Spinal cord (tissue), 10 donors: ENCODE results near the gene SNTB2. TPM values are rescaled to one million over a fixed set of nuclear protein-coding genes. Genes with fewer than 3 reads are reported as not detected.

Source experiments
- DNase-seq, 6 donors: peaks; one replicate each; pipeline versions ENCODE4 v3.0.0 to v3.0.0-alpha.2; 2013 to 2015; ENCODE audit warnings: low spot score in 6 of 6, low read depth in 4 of 6
- H3K27ac ChIP-seq: one replicate; pipeline ENCODE4 v1.5.1; 2013; ENCODE audit warnings: low read depth, low read length, control low read depth
- H3K27me3 ChIP-seq: one replicate; pipeline ENCODE4 v1.6.1; 2013; ENCODE audit warnings: low read length; ENCODE audit not compliant: control insufficient read depth, insufficient read depth
- H3K36me3 ChIP-seq: one replicate; pipeline ENCODE4 v1.6.1; 2013; ENCODE audit warnings: low read length; ENCODE audit not compliant: control insufficient read depth, insufficient read depth
- H3K4me1 ChIP-seq: one replicate; pipeline ENCODE4 v1.6.1; 2013; ENCODE audit warnings: low read length; ENCODE audit not compliant: control insufficient read depth, insufficient read depth
- H3K4me3 ChIP-seq: one replicate; pipeline ENCODE4 v1.5.1; 2013; ENCODE audit warnings: low read depth, low read length, control low read depth
- H3K9me3 ChIP-seq: one replicate; pipeline ENCODE4 v1.6.1; 2013; ENCODE audit warnings: low read length; ENCODE audit not compliant: control insufficient read depth, insufficient read depth
- whole genome bisulfite sequencing: methylation state at CpG from one replicate; pipeline ENCODE4 v1.1.5; 2013; ENCODE audit warnings: missing lambda C conversion rate; ENCODE audit not compliant: insufficient coverage; 5-methylcytosine and 5-hydroxymethylcytosine counted together
- polyA plus RNA-seq, 2 donors: library from polyadenylated mRNA; unstranded; fragments of 120-200 nt; gene quantifications; one replicate each; pipeline ENCODE4 v1.2.1, GENCODE V29; 2013; ENCODE audit not compliant: insufficient read length in 2 of 2
- total RNA-seq, 2 donors: library from RNA; depleted of rRNA in 1 of 2; stranded (reverse); fragments of 120-200 nt in 1 of 2; fragments of >200 nt in 1 of 2; gene quantifications; one replicate each; pipeline versions ENCODE4 v1.2.3 to v1.2.4, GENCODE V29; 2013 to 2014
- donor health status: healthy.

Gene SNTB2
- total and polyA plus RNA-seq, 4 donors = 6.6 to 20.8 (median 15.6) TPM

DNA sequence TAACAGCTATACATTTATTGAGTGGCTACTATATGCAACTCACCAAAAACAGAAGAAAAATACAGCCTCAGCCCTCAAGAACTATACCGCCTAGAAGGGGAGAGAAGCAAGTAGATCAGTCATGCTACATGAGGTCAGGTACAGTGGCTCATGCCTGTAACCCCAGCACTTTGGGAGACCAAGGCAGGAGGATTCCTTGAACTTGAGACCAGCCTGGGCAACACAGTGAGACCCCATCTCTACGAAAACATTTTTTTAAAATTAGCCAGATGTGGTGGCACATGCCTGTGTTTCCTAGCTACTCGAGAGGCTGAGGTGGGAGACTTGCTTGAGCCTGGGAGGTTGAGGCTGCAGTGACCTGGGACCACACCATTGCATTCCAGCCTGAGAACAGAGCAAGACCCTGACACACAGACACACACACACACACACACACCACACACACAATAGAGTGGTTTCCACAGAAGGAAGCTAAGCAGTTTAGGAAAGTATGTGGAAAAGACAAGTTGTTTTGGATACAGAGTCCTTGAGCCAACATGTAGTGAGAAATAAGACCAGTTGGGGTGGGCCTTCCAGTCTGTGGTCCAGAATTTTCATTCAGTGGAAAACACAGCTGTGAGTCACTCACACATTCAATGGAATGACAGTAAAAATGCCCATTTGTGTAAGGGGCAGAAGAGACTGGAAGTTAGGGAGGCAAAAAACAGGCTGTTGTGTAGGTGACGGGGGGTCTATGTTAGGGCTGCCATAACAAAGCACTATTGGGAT, 10.7 kb upstream of the SNTB2 start:
- peaks cover 12% of the 10 kb centered on the region for H3K4me1 ChIP-seq
- H3K27ac ChIP-seq = no peak overlapping the region
- no peaks in the 10 kb centered on the region for H3K9me3 ChIP-seq
- H3K4me3 ChIP-seq = no peak overlapping the region
- no peak for DNase-seq
- H3K27me3 ChIP-seq = no peaks in the 10 kb centered on the region
- H3K36me3 ChIP-seq = peaks cover 5% of the 10 kb centered on the region
- WGBS = 100% methylated on average over 3 of the region's 4 CpGs

DNA sequence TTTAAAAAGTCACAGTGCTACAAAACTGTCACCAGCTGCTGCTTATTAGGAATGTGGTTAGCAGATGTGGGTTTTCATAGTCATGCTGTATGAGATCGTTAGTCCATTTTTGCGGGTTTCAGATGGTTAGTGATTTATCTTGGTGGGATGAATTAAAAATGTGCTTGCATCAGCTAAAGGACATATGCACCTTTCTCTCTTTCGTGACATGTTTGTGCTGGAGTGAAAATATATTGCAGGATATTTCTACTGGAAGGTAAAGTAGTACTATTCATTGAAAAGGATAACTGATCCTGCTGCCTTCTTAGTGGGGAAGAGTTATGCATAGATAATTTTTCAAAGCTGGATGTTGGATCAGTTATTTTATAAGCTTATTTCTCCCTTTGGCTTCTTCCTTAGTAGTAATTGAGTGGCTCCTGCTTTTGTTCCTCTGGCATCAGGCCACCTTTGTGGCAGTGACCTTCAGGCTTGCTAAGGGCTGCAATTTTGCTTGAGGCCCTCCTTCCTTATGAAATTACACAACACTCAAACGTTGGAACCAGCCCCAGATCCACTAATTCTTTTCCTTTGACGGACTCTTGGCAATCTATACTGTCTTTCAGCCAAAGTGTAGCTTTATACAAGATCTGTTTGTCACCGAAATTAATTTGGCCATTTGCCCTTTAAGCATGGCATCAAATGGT, 7.5 kb upstream of the SNTB2 start:
- WGBS = 26% methylated on average over 2 of the region's 6 CpGs
- H3K36me3 ChIP-seq = no peaks in the 10 kb centered on the region
- H3K4me1 ChIP-seq = peaks cover 16% of the 10 kb centered on the region
- no peaks in the 10 kb centered on the region for H3K27me3 ChIP-seq
- H3K27ac ChIP-seq = peak overlapping the region; percentile 67
- H3K9me3 ChIP-seq = no peaks in the 10 kb centered on the region
- no peak overlapping the region for H3K4me3 ChIP-seq
- peak in 4 of 6 donors; percentile 26 to 87 (median 54) for DNase-seq

DNA sequence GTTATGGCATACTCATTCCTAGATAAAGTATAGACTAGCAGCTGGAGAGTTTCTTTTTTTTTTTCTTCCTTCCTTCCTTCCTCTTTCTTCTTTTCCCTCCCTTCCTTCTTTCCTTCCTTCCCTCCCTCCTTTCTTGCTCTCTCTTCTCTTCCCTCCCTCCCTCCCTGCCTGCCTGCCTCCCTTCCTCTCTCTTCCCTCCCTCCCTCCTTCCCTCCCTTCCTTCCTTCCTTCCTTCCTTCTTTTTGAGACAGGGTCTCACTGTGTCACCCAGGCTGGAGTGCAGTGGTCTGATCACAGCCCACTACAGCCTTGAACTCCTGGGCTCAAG, 7.0 kb upstream of the SNTB2 start:
- no peak for DNase-seq
- Histone ChIP-seq H3K4me3 (no peak overlapping the region), H3K36me3 (no peaks in the 10 kb centered on the region), H3K27ac (peak overlapping the region; percentile 67), H3K4me1 (peaks cover 16% of the 10 kb centered on the region), H3K9me3 (no peaks in the 10 kb centered on the region), H3K27me3 (no peaks in the 10 kb centered on the region)

DNA sequence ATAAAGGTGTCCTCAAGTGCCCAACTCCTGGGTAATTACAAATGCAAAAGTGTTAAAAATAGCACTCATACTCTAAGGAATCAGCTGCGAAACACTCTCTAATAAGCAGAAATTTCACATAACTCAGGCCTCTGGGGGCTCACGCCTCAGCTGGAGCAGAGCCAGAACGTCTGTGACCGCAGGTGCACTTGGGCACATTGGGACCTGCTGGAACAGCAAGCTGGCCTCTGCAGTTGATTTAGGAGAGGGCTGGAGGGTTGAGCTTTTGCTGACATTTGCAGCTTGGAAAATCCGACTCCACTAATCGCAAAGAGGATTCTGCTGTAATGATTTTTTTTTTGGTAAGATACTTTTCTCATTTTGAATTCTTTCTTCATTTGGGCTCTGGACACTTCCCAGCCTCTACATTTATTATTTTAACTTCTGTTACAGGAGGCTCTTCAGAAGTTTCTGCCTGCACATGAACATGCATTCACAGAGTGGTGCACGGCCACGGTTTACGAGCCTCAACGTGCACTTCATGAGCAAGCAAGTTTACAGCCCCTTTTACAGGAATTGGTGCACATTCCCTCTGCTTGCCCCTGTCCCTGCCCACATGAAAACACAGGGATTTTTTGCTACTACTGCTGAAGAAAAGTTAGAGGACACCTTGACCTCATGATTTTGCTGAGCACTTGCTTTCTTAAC, 4.1 kb upstream of the SNTB2 start:
- no peak overlapping the region for H3K27ac ChIP-seq
- 33% methylated on average over 7 of the region's 10 CpGs for WGBS
- peaks cover 23% of the 10 kb centered on the region for H3K4me1 ChIP-seq
- no peaks in the 10 kb centered on the region for H3K9me3 ChIP-seq
- no peak overlapping the region for H3K4me3 ChIP-seq
- no peaks in the 10 kb centered on the region for H3K27me3 ChIP-seq
- no peaks in the 10 kb centered on the region for H3K36me3 ChIP-seq
- DNase-seq = peak in 2 of 6 donors; percentile 41 to 59

DNA sequence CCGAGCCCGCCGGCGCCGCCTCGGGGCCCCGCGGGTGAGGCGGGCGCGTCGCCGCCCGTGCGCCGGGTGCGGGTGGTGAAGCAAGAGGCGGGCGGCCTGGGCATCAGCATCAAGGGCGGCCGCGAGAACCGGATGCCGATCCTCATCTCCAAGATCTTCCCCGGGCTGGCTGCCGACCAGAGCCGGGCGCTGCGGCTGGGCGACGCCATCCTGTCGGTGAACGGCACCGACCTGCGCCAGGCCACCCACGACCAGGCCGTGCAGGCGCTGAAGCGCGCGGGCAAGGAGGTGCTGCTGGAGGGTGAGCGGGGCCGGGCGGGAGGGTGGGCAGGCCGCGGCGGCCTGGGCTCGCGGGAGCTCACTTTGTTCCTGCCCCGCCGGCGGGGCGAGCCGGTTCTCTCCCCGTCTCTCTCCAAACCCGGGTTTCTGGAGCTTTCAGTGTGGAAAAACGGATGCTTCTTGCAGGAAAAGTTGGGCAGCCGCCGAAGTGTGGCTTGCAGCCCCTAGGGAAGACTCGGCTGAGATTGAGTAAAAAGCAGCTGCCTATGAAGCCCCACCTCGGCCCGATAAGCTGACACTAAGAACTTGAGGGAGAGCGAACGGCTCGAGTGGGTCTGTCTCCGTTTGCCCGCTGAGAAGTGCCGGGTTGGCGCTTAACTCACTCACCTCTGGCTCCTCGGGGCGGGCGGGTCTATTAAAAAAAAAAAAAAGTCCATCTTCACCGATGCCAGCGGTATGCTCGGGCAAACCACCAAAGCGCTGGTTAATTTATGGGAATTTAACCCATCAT, 677 bp downstream of the SNTB2 start:
- Histone ChIP-seq H3K9me3 (no peaks in the 10 kb centered on the region), H3K4me1 (peaks cover 21% of the 10 kb centered on the region), H3K4me3 (peak overlapping the region; percentile 67), H3K27ac (peak overlapping the region; percentile 70), H3K36me3 (no peaks in the 10 kb centered on the region), H3K27me3 (no peaks in the 10 kb centered on the region)
- under 1% methylated on average over 69 of the region's 76 CpGs for WGBS
- peak in 4 of 6 donors; percentile 24 to 76 (median 51) for DNase-seq

DNA sequence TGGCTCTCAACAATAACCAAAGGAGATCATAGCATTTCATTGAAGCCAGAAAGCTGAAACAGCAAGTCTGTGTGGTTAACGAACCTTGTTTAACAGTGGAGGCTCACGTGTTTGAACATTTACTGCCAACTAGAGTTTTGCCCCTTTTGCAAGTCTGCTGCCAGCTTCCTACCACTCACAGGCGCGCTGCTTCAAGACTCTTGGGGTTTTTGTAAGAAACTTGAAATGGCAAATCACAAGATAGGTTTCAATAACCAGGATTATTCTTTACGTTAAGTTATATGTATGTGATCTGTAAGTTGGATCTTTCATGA, 1.2 kb downstream of the SNTB2 start:
- Histone ChIP-seq H3K36me3 (no peaks in the 10 kb centered on the region), H3K27ac (peak overlapping the region; percentile 70), H3K9me3 (no peaks in the 10 kb centered on the region), H3K4me1 (peaks cover 15% of the 10 kb centered on the region), H3K4me3 (peak overlapping the region; percentile 67), H3K27me3 (no peaks in the 10 kb centered on the region)
- WGBS = 0% methylated on average over 1 of the region's 5 CpGs
- DNase-seq = peak in 5 of 6 donors; percentile 35 to 84 (median 54)

DNA sequence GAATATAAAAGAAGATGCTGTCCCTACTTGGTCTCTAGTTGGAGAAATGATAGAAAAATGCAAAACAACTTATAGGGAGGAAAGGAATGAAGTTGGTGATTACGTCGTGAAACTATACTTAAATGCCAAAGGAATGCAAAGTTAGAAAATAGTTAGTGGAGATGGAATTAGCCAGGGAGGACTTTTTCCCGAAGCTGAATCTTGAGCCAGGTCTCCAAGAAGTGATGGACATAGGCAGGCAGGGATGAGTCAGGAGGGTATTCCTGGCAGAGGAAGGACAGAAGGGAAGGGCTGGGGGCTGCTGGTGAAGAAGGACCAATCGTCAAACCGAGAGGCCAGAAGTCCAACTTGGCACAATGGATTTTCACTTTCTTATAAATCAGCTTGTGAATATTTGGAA, 1.8 kb downstream of the SNTB2 start:
- Histone ChIP-seq H3K27ac (peak overlapping the region; percentile 70), H3K9me3 (no peaks in the 10 kb centered on the region), H3K36me3 (no peaks in the 10 kb centered on the region), H3K4me3 (peak overlapping the region; percentile 67), H3K27me3 (no peaks in the 10 kb centered on the region), H3K4me1 (peaks cover 14% of the 10 kb centered on the region)
- peak in 1 of 6 donors; percentile 35 for DNase-seq
- WGBS = 14% methylated on average over 3 of the region's 5 CpGs

DNA sequence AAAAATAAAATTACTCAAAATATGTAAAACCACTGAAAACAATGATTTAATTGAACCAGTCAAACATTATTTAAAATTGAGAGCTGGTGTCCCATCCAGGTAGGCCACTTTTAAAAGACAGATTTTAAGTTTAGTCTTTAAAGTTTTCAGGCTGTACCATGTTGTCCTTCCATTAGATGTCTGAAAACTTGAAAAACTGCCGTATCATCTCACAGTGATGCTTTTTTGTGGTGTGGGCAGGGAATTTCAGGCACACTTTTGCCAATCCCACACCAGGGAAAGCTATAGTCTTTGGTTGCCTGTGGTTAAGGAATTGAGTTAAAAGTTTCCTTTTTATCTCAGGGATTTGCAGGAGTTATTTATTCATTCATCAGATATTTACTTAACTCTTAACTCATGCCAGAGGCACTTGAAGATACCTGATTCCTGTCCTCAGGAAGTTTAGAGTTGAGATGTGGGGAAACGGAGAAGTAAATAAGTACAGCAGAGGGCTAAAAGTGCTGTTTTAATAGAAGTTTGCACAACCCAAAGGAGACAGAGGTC, 3.2 kb downstream of the SNTB2 start:
- Histone ChIP-seq H3K27me3 (no peaks in the 10 kb centered on the region), H3K27ac (no peak overlapping the region), H3K9me3 (no peaks in the 10 kb centered on the region), H3K4me1 (peaks cover 14% of the 10 kb centered on the region), H3K4me3 (no peak overlapping the region), H3K36me3 (no peaks in the 10 kb centered on the region)
- 80% methylated on average over 1 of the region's 2 CpGs for WGBS
- no peak for DNase-seq

DNA sequence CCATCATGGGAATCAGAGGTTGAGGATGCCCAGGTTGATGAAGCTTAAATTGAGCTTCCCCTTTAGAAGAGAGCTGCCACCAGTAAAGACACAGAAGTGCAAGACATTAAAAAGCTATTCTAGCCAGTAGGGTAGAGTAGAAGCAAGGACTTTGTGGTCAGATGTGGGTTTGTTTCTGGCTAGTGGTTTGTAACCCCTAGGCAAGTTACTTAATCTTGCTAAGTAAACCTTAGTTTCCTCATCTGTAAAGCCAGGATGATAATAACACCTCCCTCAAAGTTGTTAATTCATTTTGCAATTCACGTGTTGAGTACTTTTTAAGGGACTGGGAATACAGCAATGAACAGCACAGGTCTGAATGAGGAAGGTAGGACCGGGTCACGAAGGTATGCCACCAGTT, 3.6 kb downstream of the SNTB2 start:
- no peak overlapping the region for H3K27ac ChIP-seq
- no peaks in the 10 kb centered on the region for H3K36me3 ChIP-seq
- DNase-seq = no peak
- H3K4me1 ChIP-seq = peaks cover 14% of the 10 kb centered on the region
- 100% methylated on average over 2 of the region's 3 CpGs for WGBS
- no peak overlapping the region for H3K4me3 ChIP-seq
- no peaks in the 10 kb centered on the region for H3K27me3 ChIP-seq
- H3K9me3 ChIP-seq = no peaks in the 10 kb centered on the region
